Gastroesophageal sphincter (tissue), 4 donors: Measurements from ENCODE around the gene LMX1B. TPM values are rescaled to one million over a fixed set of nuclear protein-coding genes. Genes with fewer than 3 reads are reported as not detected.

Source experiments
- ATAC-seq: fragments of 150-250 bp; one replicate; pipeline ENCODE4 v1.9.1; 2016; ENCODE audit warnings: mild to moderate bottlenecking, moderate library complexity
- H3K27ac ChIP-seq, 4 donors: fragments of 200-600 bp; sonication (generic) in 3 of 4; 1 replicate in 3 of 4; 2 replicates in 1 of 4; pipeline ENCODE4 v1.5.1; 2016 to 2019
- H3K27me3 ChIP-seq: fragments of 200-600 bp; sonication (generic); one replicate; pipeline ENCODE4 v1.5.1; 2019
- H3K36me3 ChIP-seq, 2 donors: fragments of 200-600 bp; sonication (generic); one replicate each; pipeline ENCODE4 v1.5.1; 2019; ENCODE audit warnings: control low read depth in 1 of 2
- H3K4me1 ChIP-seq, 3 donors: fragments of 200-600 bp; sonication (generic); 1 replicate in 2 of 3; 2 replicates in 1 of 3; pipeline ENCODE4 v1.5.1; 2016 to 2019; ENCODE audit warnings: control low read depth in 2 of 3
- H3K4me3 ChIP-seq, 2 donors: fragments of 200-600 bp; sonication (generic); one replicate each; pipeline ENCODE4 v1.5.1; 2019; ENCODE audit warnings: mild to moderate bottlenecking in 1 of 2, moderate library complexity in 1 of 2
- H3K9me3 ChIP-seq, 3 donors: fragments of 200-600 bp; sonication (generic); one replicate each; pipeline ENCODE4 v1.5.1; 2017 to 2019; ENCODE audit warnings: control low read depth in 2 of 3
- CTCF ChIP-seq, 4 experiments: fragments of 200-600 bp in 2 of 4; fragments of 450-650 bp in 2 of 4; sonication (generic) in 1 of 4; IDR thresholded peaks; one replicate each; pipeline ENCODE4 v1.5.1; 2017 to 2019; ENCODE audit warnings: antibody characterized with exemption in 4 of 4, mild to moderate bottlenecking in 2 of 4, moderate library complexity in 2 of 4
- EP300 ChIP-seq: sonication (generic); formaldehyde crosslinking; IDR thresholded peaks from one replicate; pipeline ENCODE4 v1.6.1; 2017; ENCODE audit warnings: antibody characterized with exemption, mild to moderate bottlenecking
- POLR2A ChIP-seq, 2 donors: fragments of 450-650 bp; IDR thresholded peaks; one replicate each; pipeline ENCODE4 v1.6.1; 2017; ENCODE audit warnings: antibody characterized with exemption in 2 of 2, mild to moderate bottlenecking in 2 of 2, moderate library complexity in 1 of 2
- POLR2AphosphoS5 ChIP-seq: sonication (generic); formaldehyde crosslinking; IDR thresholded peaks from one replicate; pipeline ENCODE4 v1.6.1; 2017; ENCODE audit warnings: antibody characterized with exemption
- WGBS, 2 donors: methylation state at CpG; one replicate each; pipeline ENCODE4 v1.1.5; 2018; ENCODE audit warnings: low coverage in 1 of 2; 5-methylcytosine and 5-hydroxymethylcytosine counted together
- total RNA-seq, 4 donors: library from RNA; depleted of rRNA; stranded (reverse); fragments of >200 nt; gene quantifications; one replicate each; pipeline ENCODE4 v1.1.0, GENCODE V29; 2016

The LMX1B gene
- total RNA-seq, 4 donors from 2014 or later: 0.13 to 0.58 (median 0.27) TPM

- Histone ChIP-seq H3K36me3 (no peaks in the 10 kb centered on the region), H3K4me3 (no peak overlapping the region), H3K27ac (no peak overlapping the region), H3K27me3 (peaks cover 53% of the 10 kb centered on the region), H3K9me3 (no peaks in the 10 kb centered on the region), H3K4me1 (no peaks in the 10 kb centered on the region)
- ATAC-seq: no peak
- WGBS, 2 donors: 80% methylated on average over 2 of the region's 32 CpGs; no CpG with 5 or more reads in 1 of the 2 donors
- TF ChIP-seq POLR2A (IDR thresholded peaks at IDR 0.05): no peak
Measured at GRCh38 chr9:126692759-126693427, 79.2 kb downstream of the LMX1B start.

DNA sequence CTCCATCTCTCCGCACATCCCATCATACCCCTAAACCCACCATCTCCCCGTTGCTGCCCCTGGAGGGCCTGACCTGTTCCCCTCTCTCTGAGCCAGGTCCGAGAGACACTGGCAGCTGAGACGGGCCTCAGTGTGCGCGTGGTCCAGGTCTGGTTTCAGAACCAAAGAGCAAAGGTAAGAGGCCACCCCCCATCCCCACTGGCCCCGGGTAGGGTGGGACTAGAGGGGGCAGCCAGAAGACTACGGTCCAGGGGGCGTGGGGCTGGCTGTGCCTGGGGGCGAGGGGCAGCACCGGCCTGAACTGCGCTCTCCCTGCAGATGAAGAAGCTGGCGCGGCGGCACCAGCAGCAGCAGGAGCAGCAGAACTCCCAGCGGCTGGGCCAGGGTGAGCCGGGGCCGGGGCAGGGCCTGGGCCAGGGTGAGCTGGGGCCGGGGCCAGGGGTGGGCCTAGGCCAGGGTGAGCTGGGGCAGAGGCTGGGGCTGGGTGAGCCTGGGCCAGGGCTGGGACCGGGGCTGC lies 79.8 kb downstream of the LMX1B start:
- no peak for TF ChIP-seq CTCF (IDR thresholded peaks at IDR 0.05)
- TF ChIP-seq POLR2A (IDR thresholded peaks at IDR 0.05): no peak
- TF ChIP-seq POLR2AphosphoS5: no peak
- TF ChIP-seq EP300: no peak
- Histone ChIP-seq H3K4me1 (no peaks in the 10 kb centered on the region), H3K9me3 (no peaks in the 10 kb centered on the region), H3K4me3 (no peak overlapping the region), H3K27me3 (peaks cover 47% of the 10 kb centered on the region), H3K36me3 (no peaks in the 10 kb centered on the region), H3K27ac (no peak overlapping the region)
- ATAC-seq: no peak
- no CpG with 5 or more reads among the region's 20 CpGs for WGBS, 2 donors

DNA sequence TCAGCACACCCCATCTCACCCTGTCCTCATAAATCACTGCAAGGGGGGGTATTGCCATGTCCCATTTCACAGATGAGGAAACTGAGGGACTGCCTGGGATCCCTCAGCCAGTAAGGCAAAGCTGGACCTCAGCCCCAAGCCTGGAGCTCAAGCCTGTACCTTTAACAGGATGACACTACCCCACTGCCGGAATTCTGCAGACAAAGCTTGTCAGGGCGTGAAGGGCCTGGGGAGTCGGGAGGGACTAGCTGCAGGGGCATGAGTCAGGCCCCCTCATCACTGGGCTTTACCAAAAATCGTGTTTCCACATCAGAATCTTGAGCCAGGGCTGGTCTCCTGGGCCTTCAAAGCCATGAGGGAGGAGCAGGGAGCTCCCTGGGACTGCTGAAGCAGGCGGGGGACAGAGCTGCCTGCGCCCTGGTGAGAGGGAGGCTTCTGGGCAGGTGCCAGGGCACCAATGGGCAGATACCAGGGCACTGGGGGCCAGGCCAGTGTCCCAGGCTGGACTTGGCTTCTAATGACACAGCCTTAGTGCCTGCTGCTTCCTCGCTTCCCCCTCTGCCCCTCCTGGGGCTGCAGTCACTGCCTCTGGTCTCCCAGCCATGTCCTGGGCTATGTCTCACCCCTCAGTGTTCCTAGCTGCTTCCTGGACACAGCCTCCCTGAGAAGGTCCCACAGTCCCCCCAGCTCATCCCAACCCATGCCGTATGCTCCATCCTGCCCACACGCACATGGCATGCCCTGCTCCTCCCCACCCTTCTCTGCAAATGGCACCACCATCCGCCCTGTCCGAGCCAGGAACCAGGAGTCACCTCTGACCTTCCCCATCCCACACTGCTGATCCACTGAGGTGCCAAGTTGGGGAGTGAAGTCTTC lies 80.7 kb downstream of the LMX1B start:
- Histone ChIP-seq H3K4me3 (no peak overlapping the region), H3K9me3 (no peaks in the 10 kb centered on the region), H3K27me3 (peaks cover 38% of the 10 kb centered on the region), H3K36me3 (no peaks in the 10 kb centered on the region), H3K27ac (no peak overlapping the region), H3K4me1 (no peaks in the 10 kb centered on the region)
- no peak for ATAC-seq
- no peak for TF ChIP-seq POLR2AphosphoS5
- no peak for TF ChIP-seq POLR2A (IDR thresholded peaks at IDR 0.05)
- WGBS, 2 donors: 60 to 68% methylated on average over 3 to 5 of the region's 11 CpGs

DNA sequence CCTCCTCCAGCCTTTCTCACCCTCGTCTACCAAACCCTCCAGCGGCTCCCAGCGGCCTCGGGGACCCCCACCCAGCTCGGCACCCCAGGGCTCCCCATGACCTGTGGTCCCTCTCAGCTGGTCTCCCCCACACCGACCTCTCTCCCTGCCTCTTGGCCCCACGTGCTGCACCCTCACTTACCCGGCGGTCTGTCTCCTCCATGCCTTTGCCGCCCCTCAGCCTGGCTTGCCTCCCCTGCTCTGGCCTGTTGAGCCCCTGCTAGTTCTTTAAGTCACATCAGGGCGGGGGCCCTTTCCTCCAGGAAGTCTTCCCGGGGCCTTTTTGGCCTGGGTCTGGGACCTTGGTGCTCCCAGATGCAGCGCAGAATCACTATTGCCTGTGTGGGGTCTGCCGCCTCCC lies 81.5 kb downstream of the LMX1B start:
- Histone ChIP-seq H3K27ac (no peak overlapping the region), H3K9me3 (no peaks in the 10 kb centered on the region), H3K4me3 (no peak overlapping the region), H3K36me3 (no peaks in the 10 kb centered on the region), H3K27me3 (peaks cover 38% of the 10 kb centered on the region), H3K4me1 (no peaks in the 10 kb centered on the region)
- WGBS, 2 donors: 90% methylated on average over 2 of the region's 14 CpGs; no CpG with 5 or more reads in 1 of the 2 donors
- ATAC-seq: no peak
- no peak for TF ChIP-seq POLR2AphosphoS5
- TF ChIP-seq CTCF (IDR thresholded peaks at IDR 0.05): no peak
- TF ChIP-seq POLR2A (IDR thresholded peaks at IDR 0.05): no peak
- no peak for TF ChIP-seq EP300

DNA sequence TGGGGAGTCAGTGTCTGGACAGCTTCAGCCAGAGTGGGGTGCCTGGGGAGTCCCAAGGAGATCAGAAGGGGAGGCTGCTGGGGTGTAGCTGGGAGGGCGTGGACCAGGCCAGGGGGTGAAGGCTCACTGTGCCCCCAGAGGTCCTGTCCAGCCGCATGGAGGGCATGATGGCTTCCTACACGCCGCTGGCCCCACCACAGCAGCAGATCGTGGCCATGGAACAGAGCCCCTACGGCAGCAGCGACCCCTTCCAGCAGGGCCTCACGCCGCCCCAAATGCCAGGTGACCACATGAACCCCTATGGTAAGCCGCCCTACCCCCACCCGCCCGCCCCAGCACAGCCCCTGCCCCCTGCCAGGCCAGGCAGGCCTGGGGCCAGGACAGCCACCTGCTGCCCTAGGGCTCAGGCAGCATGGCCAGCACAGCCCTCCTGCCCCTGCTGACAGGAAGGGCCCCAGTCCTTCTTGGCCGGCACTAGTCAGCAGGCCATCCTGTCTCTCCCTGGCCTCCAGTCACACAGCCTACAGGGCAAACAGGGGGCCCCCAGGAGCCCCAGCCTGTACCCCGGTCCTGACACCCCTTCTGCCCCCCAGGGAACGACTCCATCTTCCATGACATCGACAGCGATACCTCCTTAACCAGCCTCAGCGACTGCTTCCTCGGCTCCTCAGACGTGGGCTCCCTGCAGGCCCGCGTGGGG lies 82.1 kb downstream of the LMX1B start:
- no peak for TF ChIP-seq POLR2A (IDR thresholded peaks at IDR 0.05)
- no peak for TF ChIP-seq CTCF (IDR thresholded peaks at IDR 0.05)
- TF ChIP-seq POLR2AphosphoS5: no peak
- no peak for TF ChIP-seq EP300
- Histone ChIP-seq H3K4me1 (no peaks in the 10 kb centered on the region), H3K36me3 (no peaks in the 10 kb centered on the region), H3K9me3 (no peaks in the 10 kb centered on the region), H3K4me3 (no peak overlapping the region), H3K27me3 (peaks cover 38% of the 10 kb centered on the region), H3K27ac (no peak overlapping the region)
- 100% methylated on average over 1 of the region's 22 CpGs; no CpG with 5 or more reads in 1 of the 2 donors for WGBS, 2 donors
- no peak for ATAC-seq
